Small intestine (tissue), 7 donors: ENCODE data around the gene MDK. TPM values are rescaled to one million over a fixed set of nuclear protein-coding genes. Genes with fewer than 3 reads are reported as not detected.
A peak's percentile ranks its signal among the peaks of the same experiment; 100 is the strongest.
"Not testable (repeated sequence)": the region's sequence is repeated elsewhere in the genome, so short reads cannot be mapped to it uniquely, and the experiment has no call there.

ENCODE experiments used
- DNase-seq, 2 donors: peaks; one replicate each; pipeline versions ENCODE4 v3.0.0 to v3.0.0-alpha.2; 2013
- FAIRE-seq: peaks from 2 replicates; lab custom pipeline; 2012; peaks lifted over from hg19 to GRCh38; lab: Jason Lieb, UNC
- H3K27ac ChIP-seq, 3 donors: one replicate each; pipeline ENCODE4 v1.5.1; 2013; ENCODE audit warnings: low read length in 2 of 3, mild to moderate bottlenecking in 2 of 3, control low read depth in 1 of 3, inconsistent platforms in 1 of 3, low read depth in 1 of 3, moderate library complexity in 1 of 3
- H3K27me3 ChIP-seq, 3 donors: one replicate each; pipeline ENCODE4 v1.6.1; 2013; ENCODE audit warnings: low read length in 3 of 3, inconsistent platforms in 1 of 3; ENCODE audit not compliant: control insufficient read depth in 3 of 3, insufficient read depth in 3 of 3
- H3K36me3 ChIP-seq, 3 donors: one replicate each; pipeline ENCODE4 v1.6.1; 2013; ENCODE audit warnings: low read length in 3 of 3, inconsistent platforms in 1 of 3, low read depth in 1 of 3, mild to moderate bottlenecking in 1 of 3, moderate library complexity in 1 of 3; ENCODE audit not compliant: control insufficient read depth in 3 of 3, insufficient read depth in 2 of 3
- H3K4me1 ChIP-seq, 3 donors: one replicate each; pipeline ENCODE4 v1.6.1; 2013; ENCODE audit warnings: low read length in 2 of 3, inconsistent platforms in 1 of 3, low read depth in 1 of 3, mild to moderate bottlenecking in 1 of 3, moderate library complexity in 1 of 3; ENCODE audit not compliant: control insufficient read depth in 3 of 3, insufficient read depth in 2 of 3
- H3K4me3 ChIP-seq, 3 donors: one replicate each; pipeline ENCODE4 v1.5.1; 2013; ENCODE audit warnings: low read length in 3 of 3, control low read depth in 1 of 3, inconsistent platforms in 1 of 3, low read depth in 1 of 3, mild to moderate bottlenecking in 1 of 3, moderate library complexity in 1 of 3
- H3K9me3 ChIP-seq, 2 donors: one replicate each; pipeline ENCODE4 v1.6.1; 2013; ENCODE audit warnings: low read depth in 1 of 2, low read length in 1 of 2; ENCODE audit not compliant: control insufficient read depth in 2 of 2, insufficient read depth in 1 of 2
- WGBS, 3 donors: extraction: QIAGEN DNeasy Blood & Tissue Kit; methylation state at CpG; one replicate each; pipeline ENCODE4 v1.1.7; 2013; 5-methylcytosine and 5-hydroxymethylcytosine counted together
- polyA plus RNA-seq, 4 donors: library from polyadenylated mRNA; stranded (reverse) in 3 of 4; unstranded in 1 of 4; fragments of 200-250 nt in 3 of 4; fragments of 120-200 nt in 1 of 4; gene quantifications; one replicate each; pipeline versions ENCODE4 v1.2.1 to v1.2.3, GENCODE V29; 2013
- donor health status: healthy with polysubstance abuse.
- donor health status: control.
- donor health status: control.
- donor health status: Bipolar disorder and iron deficiency.
- donor health status: healthy.

The MDK gene
- polyA plus RNA-seq, 4 donors, result 179 to 356 (median 226) TPM

GRCh38 chr11:46378811-46379481 lies 2.5 kb upstream of the MDK start:
- FAIRE-seq (no peak), DNase-seq (peak in 1 of 2 donors; percentile 24)
- WGBS, 3 donors, result 78 to 83% (median 78%) methylated on average over 17 to 20 of the region's 20 CpGs

DNA sequence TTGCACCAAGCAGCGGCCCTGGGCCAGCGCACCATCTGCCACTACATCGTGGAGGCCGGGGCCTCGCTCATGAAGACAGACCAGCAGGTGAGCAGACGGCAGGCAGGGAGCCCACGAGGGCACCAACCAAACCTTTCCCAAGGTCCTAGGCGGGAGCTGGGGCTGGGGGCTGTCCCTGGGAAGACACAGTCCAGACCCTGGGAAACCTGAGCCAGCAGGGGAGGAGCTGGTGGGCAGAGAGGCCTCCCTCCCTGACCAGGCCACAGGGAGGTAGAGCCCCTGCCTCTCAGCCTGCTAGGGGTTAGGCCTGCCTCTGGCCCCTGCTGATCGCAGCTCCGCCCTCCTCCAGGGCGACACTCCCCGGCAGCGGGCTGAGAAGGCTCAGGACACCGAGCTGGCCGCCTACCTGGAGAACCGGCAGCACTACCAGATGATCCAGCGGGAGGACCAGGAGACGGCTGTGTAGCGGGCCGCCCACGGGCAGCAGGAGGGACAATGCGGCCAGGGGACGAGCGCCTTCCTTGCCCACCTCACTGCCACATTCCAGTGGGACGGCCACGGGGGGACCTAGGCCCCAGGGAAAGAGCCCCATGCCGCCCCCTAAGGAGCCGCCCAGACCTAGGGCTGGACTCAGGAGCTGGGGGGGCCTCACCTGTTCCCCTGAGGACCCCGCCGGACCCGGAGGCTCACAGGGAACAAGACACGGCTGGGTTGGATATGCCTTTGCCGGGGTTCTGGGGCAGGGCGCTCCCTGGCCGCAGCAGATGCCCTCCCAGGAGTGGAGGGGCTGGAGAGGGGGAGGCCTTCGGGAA lies 1.8 kb upstream of the MDK start:
- Histone ChIP-seq H3K36me3 (peaks cover 6 to 60% (median 12%) of the 10 kb centered on the region in 3 donors), H3K4me3 (peak overlapping the region in 2 of 3 donors; percentile 65 to 79), H3K27ac (peak overlapping the region; percentile 71 to 97 (median 78)), H3K4me1 (peaks cover 0 to 24% (median 2%) of the 10 kb centered on the region in 3 donors)
- FAIRE-seq, H3K27me3 ChIP-seq, H3K9me3 ChIP-seq: not testable (repeated sequence)
- peak in 1 of 2 donors; percentile 49 for DNase-seq
- WGBS, 3 donors, result 28 to 51% (median 41%) methylated on average over 22 to 34 of the region's 36 CpGs

More at GRCh38 chr11:46378811-46379481, 2.5 kb upstream of the MDK start:
- peaks cover 0 to 17% (median 2%) of the 10 kb centered on the region in 3 donors for H3K4me1 ChIP-seq
- no peaks in the 10 kb centered on the region for H3K27me3 ChIP-seq
- peak overlapping the region; percentile 71 to 97 (median 78) for H3K27ac ChIP-seq
- no peak overlapping the region for H3K4me3 ChIP-seq
- H3K9me3 ChIP-seq, result no peaks in the 10 kb centered on the region
- H3K36me3 ChIP-seq, result peaks cover 11 to 62% (median 18%) of the 10 kb centered on the region in 3 donors

DNA sequence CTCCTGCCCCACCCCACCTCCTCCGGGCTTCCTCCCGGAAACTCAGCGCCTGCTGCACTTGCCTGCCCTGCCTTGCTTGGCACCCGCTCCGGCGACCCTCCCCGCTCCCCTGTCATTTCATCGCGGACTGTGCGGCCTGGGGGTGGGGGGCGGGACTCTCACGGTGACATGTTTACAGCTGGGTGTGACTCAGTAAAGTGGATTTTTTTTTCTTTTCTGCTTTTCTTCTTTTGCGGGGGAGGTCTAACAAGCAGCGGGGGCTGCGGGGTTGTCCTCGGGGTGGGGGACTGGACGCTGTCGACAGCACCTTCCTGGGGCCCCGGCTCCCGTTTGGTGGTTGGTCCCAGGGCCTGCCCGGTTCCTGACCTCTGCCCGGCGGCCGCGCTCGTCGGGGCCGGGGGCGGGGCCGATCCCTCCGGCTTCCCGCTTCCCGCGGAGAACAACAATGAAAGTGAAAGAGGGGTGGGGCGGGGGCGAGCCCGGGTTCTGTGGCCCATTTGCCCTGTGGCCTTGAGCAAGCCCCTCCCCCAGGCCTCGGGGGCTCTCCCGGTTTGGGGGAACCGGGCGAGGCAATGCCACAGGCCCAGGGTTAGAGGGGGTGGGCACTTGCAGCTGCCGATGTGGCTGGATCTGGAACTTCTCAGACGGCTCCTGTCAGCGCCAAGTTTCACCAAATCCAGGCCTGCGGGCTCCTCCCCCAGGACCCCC lies 975 bp upstream of the MDK start:
- H3K4me3 ChIP-seq, result peak overlapping the region; percentile 58 to 79 (median 65)
- 0 to 2% (median 0%) methylated on average over 36 to 45 of the region's 45 CpGs for WGBS, 3 donors
- FAIRE-seq (no peak), DNase-seq (peak; percentile 84 to 87)
- H3K27me3 ChIP-seq, result no peaks in the 10 kb centered on the region
- peaks cover 6 to 52% (median 7%) of the 10 kb centered on the region in 3 donors for H3K36me3 ChIP-seq
- H3K27ac ChIP-seq, result peak overlapping the region; percentile 78 to 97 (median 90)
- H3K4me1 ChIP-seq, result peaks cover 0 to 24% (median 2%) of the 10 kb centered on the region in 3 donors
- no peaks in the 10 kb centered on the region for H3K9me3 ChIP-seq

GRCh38 chr11:46381819-46382645 lies 563 bp downstream of the MDK start:
- peak; percentile 71 to 75 for DNase-seq
- Histone ChIP-seq H3K27me3 (peaks cover 0 to 8% (median 0%) of the 10 kb centered on the region in 3 donors), H3K36me3 (peaks cover 0 to 38% (median 4%) of the 10 kb centered on the region in 3 donors), H3K9me3 (no peaks in the 10 kb centered on the region), H3K4me1 (peaks cover 0 to 24% (median 2%) of the 10 kb centered on the region in 3 donors), H3K4me3 (peak overlapping the region; percentile 4 to 79 (median 75)), H3K27ac (peak overlapping the region; percentile 60 to 95 (median 70))
- WGBS, 3 donors, result 1 to 2% (median 2%) methylated on average over 43 to 66 of the region's 66 CpGs
- FAIRE-seq, result no peak

- H3K4me3 ChIP-seq, result peak overlapping the region; percentile 4 to 79 (median 75)
- peaks cover 0 to 8% (median 6%) of the 10 kb centered on the region in 3 donors for H3K27me3 ChIP-seq
- FAIRE-seq, result no peak
- H3K36me3 ChIP-seq, result peaks cover 0 to 30% (median 0%) of the 10 kb centered on the region in 3 donors
- WGBS, 3 donors, result 31 to 47% (median 39%) methylated on average over 17 to 18 of the region's 18 CpGs
- DNase-seq, result peak; percentile 63 to 66
- H3K9me3 ChIP-seq, result no peaks in the 10 kb centered on the region
- H3K27ac ChIP-seq, result peak overlapping the region in 2 of 3 donors; percentile 60 to 95
- peaks cover 0 to 27% (median 2%) of the 10 kb centered on the region in 3 donors for H3K4me1 ChIP-seq
Measured at GRCh38 chr11:46382646-46383403, 1.4 kb downstream of the MDK start.

GRCh38 chr11:46383404-46383758 lies 1.9 kb downstream of the MDK start:
- Histone ChIP-seq H3K4me3 (no peak overlapping the region), H3K36me3 (peaks cover 0 to 24% (median 0%) of the 10 kb centered on the region in 3 donors), H3K4me1 (peaks cover 0 to 32% (median 2%) of the 10 kb centered on the region in 3 donors), H3K27ac (peak overlapping the region; percentile 36 to 95 (median 67)), H3K27me3 (peaks cover 0 to 12% (median 11%) of the 10 kb centered on the region in 3 donors), H3K9me3 (no peaks in the 10 kb centered on the region)
- no peak for DNase-seq
- no peak for FAIRE-seq
- WGBS, 3 donors, result 50 to 60% (median 58%) methylated on average over 7 of the region's 7 CpGs
